ENCODE results near the gene HS1BP3.

Gene HS1BP3

GRCh38 chr2:20585359-20585709 lies 65.6 kb downstream of the HS1BP3 start:
- Histone ChIP-seq H3K4me2 (ENCODE audit: low read depth, low read length, poor library complexity, severe bottlenecking) (no peak overlapping the region), H2AFZ (ENCODE audit: low read depth, low read length, severe bottlenecking) (no peak overlapping the region), H3K36me3 (ENCODE audit: low read length) (no peaks in the 10 kb centered on the region), H3K9me2 (replicated peaks; ENCODE audit: insufficient read depth, low read length) (no peaks in the 10 kb centered on the region), H3K79me2 (ENCODE audit: insufficient read depth, low read length) (no peaks in the 10 kb centered on the region), H3K9ac (ENCODE audit: low read length) (no peak overlapping the region), H3K4me3 (ENCODE audit: insufficient read depth, low read length, poor library complexity, severe bottlenecking) (no peak overlapping the region), H3K27ac (ENCODE audit: low read depth, low read length) (no peak overlapping the region), H4K20me1 (ENCODE audit: low read depth, low read length) (no peaks in the 10 kb centered on the region), H3K9me3 (ENCODE audit: insufficient read depth, low read length) (no peaks in the 10 kb centered on the region), H3K27me3 (ENCODE audit: low read length) (no peaks in the 10 kb centered on the region), H3F3A (ENCODE audit: insufficient read depth) (no peaks in the 10 kb centered on the region)
- no peak for TF ChIP-seq EZH2phosphoT487 (conservative IDR thresholded peaks at IDR 0.05; ENCODE audit: low read length)
- TF ChIP-seq CTCF (IDR thresholded peaks at IDR 0.05; ENCODE audit: insufficient read depth, low read length, poor library complexity, severe bottlenecking) = no peak

GRCh38 chr2:20584399-20585358 lies 66.2 kb downstream of the HS1BP3 start:
- no peak overlapping the region for H3K27ac ChIP-seq (ENCODE audit: low read depth, low read length)
- no peaks in the 10 kb centered on the region for H3F3A ChIP-seq (ENCODE audit: insufficient read depth)

GRCh38 chr2:20584045-20584398 lies 66.9 kb downstream of the HS1BP3 start:
- Histone ChIP-seq H2AFZ (ENCODE audit: low read depth, low read length, severe bottlenecking) (no peak overlapping the region), H4K20me1 (ENCODE audit: low read depth, low read length) (no peaks in the 10 kb centered on the region), H3K4me2 (ENCODE audit: low read depth, low read length, poor library complexity, severe bottlenecking) (no peak overlapping the region), H3K9ac (ENCODE audit: low read length) (no peak overlapping the region), H3K27me3 (ENCODE audit: low read length) (no peaks in the 10 kb centered on the region), H3F3A (ENCODE audit: insufficient read depth) (no peaks in the 10 kb centered on the region), H3K4me3 (ENCODE audit: insufficient read depth, low read length, poor library complexity, severe bottlenecking) (no peak overlapping the region), H3K27ac (ENCODE audit: low read depth, low read length) (no peak overlapping the region), H3K79me2 (ENCODE audit: insufficient read depth, low read length) (no peaks in the 10 kb centered on the region), H3K9me3 (ENCODE audit: insufficient read depth, low read length) (no peaks in the 10 kb centered on the region), H3K9me2 (replicated peaks; ENCODE audit: insufficient read depth, low read length) (no peaks in the 10 kb centered on the region), H3K36me3 (ENCODE audit: low read length) (no peaks in the 10 kb centered on the region)
- TF ChIP-seq EZH2phosphoT487 (conservative IDR thresholded peaks at IDR 0.05; ENCODE audit: low read length) (no peak), CTCF (IDR thresholded peaks at IDR 0.05; ENCODE audit: insufficient read depth, low read length, poor library complexity, severe bottlenecking) (no peak)

More at GRCh38 chr2:20584399-20585358, 66.2 kb downstream of the HS1BP3 start:
- Histone ChIP-seq H3K4me3 (ENCODE audit: insufficient read depth, low read length, poor library complexity, severe bottlenecking) (no peak overlapping the region), H3K79me2 (ENCODE audit: insufficient read depth, low read length) (no peaks in the 10 kb centered on the region), H3K27me3 (ENCODE audit: low read length) (no peaks in the 10 kb centered on the region), H3K36me3 (ENCODE audit: low read length) (no peaks in the 10 kb centered on the region), H3K9me2 (replicated peaks; ENCODE audit: insufficient read depth, low read length) (no peaks in the 10 kb centered on the region), H3K4me2 (ENCODE audit: low read depth, low read length, poor library complexity, severe bottlenecking) (no peak overlapping the region), H4K20me1 (ENCODE audit: low read depth, low read length) (no peaks in the 10 kb centered on the region), H3K9me3 (ENCODE audit: insufficient read depth, low read length) (no peaks in the 10 kb centered on the region), H3K9ac (ENCODE audit: low read length) (no peak overlapping the region), H2AFZ (ENCODE audit: low read depth, low read length, severe bottlenecking) (no peak overlapping the region)
- TF ChIP-seq CTCF (IDR thresholded peaks at IDR 0.05; ENCODE audit: insufficient read depth, low read length, poor library complexity, severe bottlenecking) (no peak), EZH2phosphoT487 (conservative IDR thresholded peaks at IDR 0.05; ENCODE audit: low read length) (no peak)
